OCI-LY1 (cell line): Measurements from ENCODE around the gene LHFPL2.

ENCODE experiments used
- H2AFZ ChIP-seq: fragments of 200-600 bp; sonication (generic), shearing (Covaris generic); 2 replicates; pipeline ENCODE4 v1.6.0; 2014; ENCODE audit warnings: antibody characterized with exemption, mild to moderate bottlenecking, low read length
- H3F3A ChIP-seq: fragments of 200-600 bp; sonication (generic), shearing (Covaris generic); 2 replicates; pipeline ENCODE4 v1.6.0; 2014; ENCODE audit warnings: mild to moderate bottlenecking, antibody characterized with exemption, low read length, moderate library complexity; ENCODE audit not compliant: insufficient read depth
- H3K27ac ChIP-seq: fragments of 200-600 bp; sonication (generic); 2 replicates; pipeline ENCODE4 v1.5.1; 2014; ENCODE audit warnings: low read length, mixed run types, mild to moderate bottlenecking, low read depth; ENCODE audit not compliant: poor library complexity, severe bottlenecking
- H3K27me3 ChIP-seq: fragments of 200-600 bp; sonication (generic); 2 replicates; pipeline ENCODE4 v1.6.0; 2014; ENCODE audit warnings: antibody characterized with exemption, mild to moderate bottlenecking, low read length, moderate library complexity; ENCODE audit not compliant: insufficient read depth
- H3K36me3 ChIP-seq: fragments of 200-600 bp; sonication (generic); 2 replicates; pipeline ENCODE4 v1.6.1; 2014; ENCODE audit warnings: mild to moderate bottlenecking, antibody characterized with exemption, low read length, moderate library complexity, mixed read lengths; ENCODE audit not compliant: insufficient read depth
- H3K4me1 ChIP-seq: fragments of 200-600 bp; sonication (generic); 2 replicates; pipeline ENCODE4 v1.5.1; 2014; ENCODE audit warnings: mild to moderate bottlenecking, low read length, moderate library complexity; ENCODE audit not compliant: insufficient read depth, severe bottlenecking
- H3K4me2 ChIP-seq: fragments of 200-600 bp; sonication (generic), shearing (Covaris generic); 2 replicates; pipeline ENCODE4 v1.6.1; 2014; ENCODE audit warnings: low read length
- H3K4me3 ChIP-seq: fragments of 200-600 bp; sonication (generic); 2 replicates; pipeline ENCODE4 v1.5.1; 2014; ENCODE audit warnings: low read length, low read depth, mild to moderate bottlenecking, mixed read lengths; ENCODE audit not compliant: poor library complexity, severe bottlenecking
- H3K79me2 ChIP-seq: fragments of 200-600 bp; shearing (Covaris generic); 2 replicates; pipeline ENCODE4 v1.6.1; 2016; ENCODE audit warnings: mixed run types, low read length, mixed read lengths; ENCODE audit not compliant: insufficient read depth
- H3K9ac ChIP-seq: fragments of 200-600 bp; sonication (generic), shearing (Covaris generic); 2 replicates; pipeline ENCODE4 v1.6.1; 2014; ENCODE audit warnings: mild to moderate bottlenecking, low read length, mixed read lengths
- H3K9me2 ChIP-seq: fragments of 200-600 bp; sonication (generic), shearing (Covaris generic); 2 replicates; pipeline ENCODE4 v1.6.1; 2014; ENCODE audit warnings: low read depth, mild to moderate bottlenecking, low read length, mixed read lengths
- H3K9me3 ChIP-seq: fragments of 200-600 bp; shearing (Covaris generic); 2 replicates; pipeline ENCODE4 v1.6.1; 2014; ENCODE audit warnings: low read length, mixed read lengths
- H4K20me1 ChIP-seq: fragments of 200-600 bp; sonication (generic), shearing (Covaris generic); 2 replicates; pipeline ENCODE4 v1.6.0; 2016; ENCODE audit warnings: mild to moderate bottlenecking, low read length; ENCODE audit not compliant: insufficient read depth
- CTCF ChIP-seq: fragments of 200-600 bp; sonication (generic), shearing (Covaris generic); IDR thresholded peaks from 2 replicates; pipeline ENCODE4 v1.5.1; 2017; ENCODE audit warnings: mild to moderate bottlenecking, antibody characterized with exemption, low read length, moderate library complexity, mixed read lengths
- EZH2 ChIP-seq: fragments of 200-600 bp; sonication (generic), shearing (Covaris generic); IDR thresholded peaks from 2 replicates; pipeline ENCODE4 v1.8.0; 2017; ENCODE audit warnings: borderline replicate concordance, mixed run types, mild to moderate bottlenecking, antibody characterized with exemption, low read length, moderate library complexity, mixed read lengths

The LHFPL2 gene

GRCh38 chr5:78527925-78528324, 120.6 kb downstream of the LHFPL2 start:
- no peaks in the 10 kb centered on the region for H3K27me3 ChIP-seq
- no peaks in the 10 kb centered on the region for H3K4me1 ChIP-seq
- peaks cover 4% of the 10 kb centered on the region; the same call in 1 of the 2 replicates for H3K36me3 ChIP-seq
- no peak for TF ChIP-seq EZH2
- no peak for TF ChIP-seq CTCF
- H3K9me2 ChIP-seq = no peaks in the 10 kb centered on the region
- H3K27ac ChIP-seq = no peak overlapping the region
- no peak overlapping the region for H3K4me2 ChIP-seq
- no peaks in the 10 kb centered on the region for H4K20me1 ChIP-seq
- H3K9ac ChIP-seq = no peak overlapping the region
- H2AFZ ChIP-seq = no peak overlapping the region
- H3K4me3 ChIP-seq = no peak overlapping the region
- no peaks in the 10 kb centered on the region for H3K79me2 ChIP-seq
- H3F3A ChIP-seq = no peaks in the 10 kb centered on the region
- no peaks in the 10 kb centered on the region for H3K9me3 ChIP-seq

GRCh38 chr5:78527054-78527859, 121.3 kb downstream of the LHFPL2 start:
- H3K36me3 ChIP-seq = peaks cover 4% of the 10 kb centered on the region; the same call in 1 of the 2 replicates
- no peaks in the 10 kb centered on the region for H3K4me1 ChIP-seq
- H3K9me3 ChIP-seq = no peaks in the 10 kb centered on the region
- no peak overlapping the region for H3K4me2 ChIP-seq
- H3K9me2 ChIP-seq = no peaks in the 10 kb centered on the region
- H3K79me2 ChIP-seq = no peaks in the 10 kb centered on the region
- no peak overlapping the region for H3K4me3 ChIP-seq
- no peak overlapping the region for H2AFZ ChIP-seq
- no peak overlapping the region for H3K27ac ChIP-seq
- no peaks in the 10 kb centered on the region for H3K27me3 ChIP-seq
- no peak for TF ChIP-seq CTCF
- TF ChIP-seq EZH2 = no peak
- no peak overlapping the region for H3K9ac ChIP-seq
- no peaks in the 10 kb centered on the region for H3F3A ChIP-seq
- H4K20me1 ChIP-seq = no peaks in the 10 kb centered on the region

GRCh38 chr5:78526049-78526525, 122.5 kb downstream of the LHFPL2 start:
- H3K4me2 ChIP-seq = no peak overlapping the region
- no peaks in the 10 kb centered on the region for H3K27me3 ChIP-seq
- no peak overlapping the region for H3K9ac ChIP-seq
- H3K9me3 ChIP-seq = no peaks in the 10 kb centered on the region
- no peaks in the 10 kb centered on the region for H3K79me2 ChIP-seq
- H3K4me3 ChIP-seq = no peak overlapping the region
- no peaks in the 10 kb centered on the region for H3K4me1 ChIP-seq
- H3K36me3 ChIP-seq = peaks cover 4% of the 10 kb centered on the region; the same call in 1 of the 2 replicates
- TF ChIP-seq EZH2 = no peak
- no peak for TF ChIP-seq CTCF
- no peaks in the 10 kb centered on the region for H3F3A ChIP-seq
- no peaks in the 10 kb centered on the region for H4K20me1 ChIP-seq
- no peak overlapping the region for H3K27ac ChIP-seq
- no peak overlapping the region for H2AFZ ChIP-seq
- H3K9me2 ChIP-seq = no peaks in the 10 kb centered on the region
